T-helper 2 cell treated with Interferon-gamma antibody and Interleukin-4, amounts not matched to agents 5 μg/mL and 100 μg/mL, for 36 hours (primary cell): ENCODE results near the gene CLDN9.

Source experiments
- DNase-seq: peaks from one replicate; pipeline ENCODE4 v3.0.0; 2021; ENCODE audit warnings: low spot score
- H3K27ac Mint-ChIP-seq: one replicate; pipeline ENCODE4 v1.8.0; 2021; ENCODE audit warnings: mild to moderate bottlenecking, mixed read lengths
- H3K27me3 Mint-ChIP-seq: one replicate; pipeline ENCODE4 v1.8.0; 2021; ENCODE audit warnings: low read depth, mixed read lengths
- H3K36me3 Mint-ChIP-seq: one replicate; pipeline ENCODE4 v1.8.0; 2021; ENCODE audit warnings: low read depth, mixed read lengths
- H3K4me1 Mint-ChIP-seq: one replicate; pipeline ENCODE4 v1.8.0; 2021; ENCODE audit warnings: low read depth, mixed read lengths
- H3K4me3 Mint-ChIP-seq: one replicate; pipeline ENCODE4 v1.8.0; 2022; ENCODE audit warnings: mild to moderate bottlenecking, moderate library complexity, mixed read lengths
- H3K9me3 Mint-ChIP-seq: one replicate; pipeline ENCODE4 v1.8.0; 2021; ENCODE audit warnings: mixed read lengths

CLDN9 gene

GRCh38 chr16:2981177-2981898, 31.4 kb upstream of the CLDN9 start:
- Mint-ChIP-seq H3K9me3 (no peaks in the 10 kb centered on the region), H3K27me3 (no peaks in the 10 kb centered on the region), H3K36me3 (peaks cover 12% of the 10 kb centered on the region), H3K4me1 (peaks cover 15% of the 10 kb centered on the region), H3K27ac (peak overlapping the region; percentile 87), H3K4me3 (peak overlapping the region; percentile 91)
- DNase-seq: no peak

- peak overlapping the region; percentile 91 for H3K4me3 Mint-ChIP-seq
Measured at GRCh38 chr16:2981899-2982250, 30.8 kb upstream of the CLDN9 start.

GRCh38 chr16:2982402-2982801, 30.3 kb upstream of the CLDN9 start:
- Mint-ChIP-seq H3K27me3 (no peaks in the 10 kb centered on the region), H3K4me3 (peak overlapping the region; percentile 42), H3K4me1 (peaks cover 15% of the 10 kb centered on the region), H3K27ac (no peak overlapping the region), H3K9me3 (no peaks in the 10 kb centered on the region), H3K36me3 (peaks cover 6% of the 10 kb centered on the region)
- DNase-seq: no peak

More at GRCh38 chr16:2981899-2982250, 30.8 kb upstream of the CLDN9 start:
- Mint-ChIP-seq H3K36me3 (peaks cover 11% of the 10 kb centered on the region), H3K9me3 (no peaks in the 10 kb centered on the region), H3K4me1 (peaks cover 15% of the 10 kb centered on the region), H3K27ac (peak overlapping the region; percentile 87), H3K27me3 (no peaks in the 10 kb centered on the region)
- DNase-seq: no peak

GRCh38 chr16:2983706-2984136, 29.0 kb upstream of the CLDN9 start:
- peaks cover 15% of the 10 kb centered on the region for H3K4me1 Mint-ChIP-seq
- peak overlapping the region; percentile 72 for H3K4me3 Mint-ChIP-seq
- H3K9me3 Mint-ChIP-seq: no peaks in the 10 kb centered on the region
- no peaks in the 10 kb centered on the region for H3K27me3 Mint-ChIP-seq
- no peak overlapping the region for H3K27ac Mint-ChIP-seq
- peak; percentile 74 for DNase-seq
- H3K36me3 Mint-ChIP-seq: peaks cover 4% of the 10 kb centered on the region

GRCh38 chr16:2985462-2985861, 27.3 kb upstream of the CLDN9 start:
- no peak for DNase-seq
- H3K27ac Mint-ChIP-seq: no peak overlapping the region
- no peaks in the 10 kb centered on the region for H3K9me3 Mint-ChIP-seq
- H3K4me3 Mint-ChIP-seq: no peak overlapping the region
- peaks cover 1% of the 10 kb centered on the region for H3K36me3 Mint-ChIP-seq
- peaks cover 13% of the 10 kb centered on the region for H3K4me1 Mint-ChIP-seq
- H3K27me3 Mint-ChIP-seq: no peaks in the 10 kb centered on the region

GRCh38 chr16:2985893-2986355, 26.8 kb upstream of the CLDN9 start:
- no peaks in the 10 kb centered on the region for H3K27me3 Mint-ChIP-seq
- H3K9me3 Mint-ChIP-seq: no peaks in the 10 kb centered on the region
- H3K4me3 Mint-ChIP-seq: no peak overlapping the region
- H3K4me1 Mint-ChIP-seq: peaks cover 13% of the 10 kb centered on the region
- DNase-seq: no peak
- peaks cover 1% of the 10 kb centered on the region for H3K36me3 Mint-ChIP-seq
- no peak overlapping the region for H3K27ac Mint-ChIP-seq

- H3K27ac Mint-ChIP-seq: no peak overlapping the region
- H3K4me3 Mint-ChIP-seq: no peak overlapping the region
- no peaks in the 10 kb centered on the region for H3K9me3 Mint-ChIP-seq
- peaks cover under 1% of the 10 kb centered on the region for H3K36me3 Mint-ChIP-seq
- H3K27me3 Mint-ChIP-seq: no peaks in the 10 kb centered on the region
- H3K4me1 Mint-ChIP-seq: peaks cover 9% of the 10 kb centered on the region
- no peak for DNase-seq
Measured at GRCh38 chr16:2986623-2987188, 26.0 kb upstream of the CLDN9 start.

- H3K9me3 Mint-ChIP-seq: no peaks in the 10 kb centered on the region
- no peaks in the 10 kb centered on the region for H3K27me3 Mint-ChIP-seq
- no peak overlapping the region for H3K27ac Mint-ChIP-seq
- DNase-seq: no peak
- H3K36me3 Mint-ChIP-seq: no peaks in the 10 kb centered on the region
- peaks cover 5% of the 10 kb centered on the region for H3K4me1 Mint-ChIP-seq
- no peak overlapping the region for H3K4me3 Mint-ChIP-seq
Measured at GRCh38 chr16:2987286-2987685, 25.4 kb upstream of the CLDN9 start.

- Mint-ChIP-seq H3K4me1 (peaks cover 3% of the 10 kb centered on the region), H3K9me3 (no peaks in the 10 kb centered on the region), H3K4me3 (no peak overlapping the region), H3K27me3 (no peaks in the 10 kb centered on the region), H3K27ac (no peak overlapping the region), H3K36me3 (no peaks in the 10 kb centered on the region)
- DNase-seq: no peak
Measured at GRCh38 chr16:2987833-2988232, 24.9 kb upstream of the CLDN9 start.

GRCh38 chr16:2988590-2989099, 24.1 kb upstream of the CLDN9 start:
- H3K4me1 Mint-ChIP-seq: peaks cover 3% of the 10 kb centered on the region
- H3K36me3 Mint-ChIP-seq: no peaks in the 10 kb centered on the region
- H3K27ac Mint-ChIP-seq: no peak overlapping the region
- no peak for DNase-seq
- H3K9me3 Mint-ChIP-seq: no peaks in the 10 kb centered on the region
- H3K27me3 Mint-ChIP-seq: no peaks in the 10 kb centered on the region
- no peak overlapping the region for H3K4me3 Mint-ChIP-seq

- Mint-ChIP-seq H3K4me3 (no peak overlapping the region), H3K4me1 (no peaks in the 10 kb centered on the region), H3K36me3 (no peaks in the 10 kb centered on the region), H3K27me3 (no peaks in the 10 kb centered on the region), H3K27ac (no peak overlapping the region), H3K9me3 (no peaks in the 10 kb centered on the region)
- DNase-seq: no peak
Measured at GRCh38 chr16:2990891-2991290, 21.8 kb upstream of the CLDN9 start.

- DNase-seq: no peak
- no peaks in the 10 kb centered on the region for H3K4me1 Mint-ChIP-seq
- H3K27me3 Mint-ChIP-seq: no peaks in the 10 kb centered on the region
- no peaks in the 10 kb centered on the region for H3K9me3 Mint-ChIP-seq
- no peaks in the 10 kb centered on the region for H3K36me3 Mint-ChIP-seq
- no peak overlapping the region for H3K4me3 Mint-ChIP-seq
- no peak overlapping the region for H3K27ac Mint-ChIP-seq
Measured at GRCh38 chr16:2991566-2992261, 21.0 kb upstream of the CLDN9 start.

GRCh38 chr16:2992383-2993081, 20.2 kb upstream of the CLDN9 start:
- H3K4me3 Mint-ChIP-seq: no peak overlapping the region
- H3K4me1 Mint-ChIP-seq: no peaks in the 10 kb centered on the region
- no peak for DNase-seq
- H3K9me3 Mint-ChIP-seq: no peaks in the 10 kb centered on the region
- no peaks in the 10 kb centered on the region for H3K27me3 Mint-ChIP-seq
- no peaks in the 10 kb centered on the region for H3K36me3 Mint-ChIP-seq
- H3K27ac Mint-ChIP-seq: no peak overlapping the region

- no peaks in the 10 kb centered on the region for H3K4me1 Mint-ChIP-seq
- H3K9me3 Mint-ChIP-seq: no peaks in the 10 kb centered on the region
- H3K36me3 Mint-ChIP-seq: no peaks in the 10 kb centered on the region
- no peak overlapping the region for H3K4me3 Mint-ChIP-seq
- H3K27me3 Mint-ChIP-seq: no peaks in the 10 kb centered on the region
- no peak overlapping the region for H3K27ac Mint-ChIP-seq
- no peak for DNase-seq
Measured at GRCh38 chr16:2996298-2996697, 16.4 kb upstream of the CLDN9 start.
